Prostate gland (tissue), 2 donors: ENCODE data around the gene ANKRD37. TPM values are rescaled to one million over a fixed set of nuclear protein-coding genes. Genes with fewer than 3 reads are reported as not detected.

Source experiments
- DNase-seq: peaks from one replicate; pipeline ENCODE4 v3.0.0-alpha.2; 2019; ENCODE audit warnings: low spot score
- H3K27ac ChIP-seq, 2 donors: fragments of 200-600 bp; sonication (generic); 2 replicates each; pipeline ENCODE4 v1.5.1; 2017 to 2019
- H3K27me3 ChIP-seq: fragments of 200-600 bp; sonication (generic); replicated peaks from 2 replicates; pipeline ENCODE4 v1.5.1; 2019; ENCODE audit not compliant: insufficient read depth
- H3K36me3 ChIP-seq, 2 donors: fragments of 200-600 bp; sonication (generic); 1 replicate in 1 of 2; 2 replicates in 1 of 2; pipeline versions ENCODE4 v1.5.1 to v1.8.1; 2017 to 2019
- H3K4me1 ChIP-seq: fragments of 200-600 bp; sonication (generic); replicated peaks from 2 replicates; pipeline ENCODE4 v1.5.1; 2019
- H3K4me3 ChIP-seq, 2 donors: fragments of 200-600 bp; sonication (generic); 2 replicates each; pipeline ENCODE4 v1.5.1; 2017 to 2019
- H3K9me3 ChIP-seq: fragments of 200-600 bp; sonication (generic); 2 replicates; pipeline ENCODE4 v1.5.1; 2017
- POLR2A ChIP-seq: fragments of 450-650 bp; IDR thresholded peaks from one replicate; pipeline ENCODE4 v1.6.1; 2016; ENCODE audit warnings: antibody characterized with exemption, mild to moderate bottlenecking
- POLR2AphosphoS5 ChIP-seq: sonication (generic); formaldehyde crosslinking; IDR thresholded peaks from one replicate; pipeline ENCODE4 v1.6.1; 2017; ENCODE audit warnings: antibody characterized with exemption
- WGBS: methylation state at CpG from one replicate; pipeline ENCODE4 v1.1.5; 2018; 5-methylcytosine and 5-hydroxymethylcytosine counted together
- intact Hi-C: fragments of 100-400 bp; cut with DNase I; formaldehyde crosslinking; loops from one replicate; pipeline ENCODE4 v1.14.2; 2022
- total RNA-seq, 2 donors: library from RNA; depleted of rRNA; stranded (reverse); fragments of >200 nt; gene quantifications; one replicate each; pipeline ENCODE4 v1.1.0, GENCODE V29; 2016
- TF ChIP-seq, protein P1 (sequence below), 4 experiments: fragments of 200-600 bp in 2 of 4; fragments of 450-650 bp in 2 of 4; sonication (generic) in 2 of 4; IDR thresholded peaks; 1 replicate in 3 of 4; 2 replicates in 1 of 4; pipeline ENCODE4 v1.5.1; 2016 to 2019; ENCODE audit warnings: antibody characterized with exemption in 4 of 4, mild to moderate bottlenecking in 2 of 4, moderate library complexity in 2 of 4

Gene ANKRD37
- total RNA-seq, 2 donors from 2014 or later, result 17.7 to 19.0 TPM

DNA sequence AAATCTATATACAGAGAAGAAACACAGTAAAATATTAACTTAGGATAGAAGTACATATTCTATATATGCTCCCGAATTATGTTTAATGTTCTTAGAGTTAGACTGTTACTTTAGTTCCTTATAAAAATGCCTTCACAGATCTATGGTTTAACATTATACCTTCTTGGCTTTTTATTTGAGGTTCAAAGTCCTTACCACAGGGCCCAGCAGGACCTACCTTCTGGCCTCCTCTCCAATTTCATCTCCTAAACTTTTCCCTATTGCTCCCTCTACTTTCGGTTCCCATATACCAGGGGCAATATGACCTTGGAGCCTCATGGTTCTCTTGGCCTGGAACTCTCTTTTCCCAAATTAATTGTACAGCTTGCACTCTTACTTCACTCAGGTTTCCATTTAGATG is 11.8 kb downstream of the ANKRD37 start:
- TF ChIP-seq, protein P1, sequence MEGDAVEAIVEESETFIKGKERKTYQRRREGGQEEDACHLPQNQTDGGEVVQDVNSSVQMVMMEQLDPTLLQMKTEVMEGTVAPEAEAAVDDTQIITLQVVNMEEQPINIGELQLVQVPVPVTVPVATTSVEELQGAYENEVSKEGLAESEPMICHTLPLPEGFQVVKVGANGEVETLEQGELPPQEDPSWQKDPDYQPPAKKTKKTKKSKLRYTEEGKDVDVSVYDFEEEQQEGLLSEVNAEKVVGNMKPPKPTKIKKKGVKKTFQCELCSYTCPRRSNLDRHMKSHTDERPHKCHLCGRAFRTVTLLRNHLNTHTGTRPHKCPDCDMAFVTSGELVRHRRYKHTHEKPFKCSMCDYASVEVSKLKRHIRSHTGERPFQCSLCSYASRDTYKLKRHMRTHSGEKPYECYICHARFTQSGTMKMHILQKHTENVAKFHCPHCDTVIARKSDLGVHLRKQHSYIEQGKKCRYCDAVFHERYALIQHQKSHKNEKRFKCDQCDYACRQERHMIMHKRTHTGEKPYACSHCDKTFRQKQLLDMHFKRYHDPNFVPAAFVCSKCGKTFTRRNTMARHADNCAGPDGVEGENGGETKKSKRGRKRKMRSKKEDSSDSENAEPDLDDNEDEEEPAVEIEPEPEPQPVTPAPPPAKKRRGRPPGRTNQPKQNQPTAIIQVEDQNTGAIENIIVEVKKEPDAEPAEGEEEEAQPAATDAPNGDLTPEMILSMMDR (IDR thresholded peaks at IDR 0.05), result no peak
- TF ChIP-seq POLR2A, result no peak
- TF ChIP-seq POLR2AphosphoS5, result no peak
- DNase-seq, result no peak
- H3K4me3 ChIP-seq, result no peak overlapping the region
- H3K27me3 ChIP-seq, result no peaks in the 10 kb centered on the region
- no peaks in the 10 kb centered on the region for H3K9me3 ChIP-seq
- intact Hi-C loops, result no loop called here
- H3K4me1 ChIP-seq, result no peaks in the 10 kb centered on the region
- no peaks in the 10 kb centered on the region for H3K36me3 ChIP-seq
- no peak overlapping the region for H3K27ac ChIP-seq
- WGBS, result 95% methylated on average over 2 of the region's 2 CpGs

DNA sequence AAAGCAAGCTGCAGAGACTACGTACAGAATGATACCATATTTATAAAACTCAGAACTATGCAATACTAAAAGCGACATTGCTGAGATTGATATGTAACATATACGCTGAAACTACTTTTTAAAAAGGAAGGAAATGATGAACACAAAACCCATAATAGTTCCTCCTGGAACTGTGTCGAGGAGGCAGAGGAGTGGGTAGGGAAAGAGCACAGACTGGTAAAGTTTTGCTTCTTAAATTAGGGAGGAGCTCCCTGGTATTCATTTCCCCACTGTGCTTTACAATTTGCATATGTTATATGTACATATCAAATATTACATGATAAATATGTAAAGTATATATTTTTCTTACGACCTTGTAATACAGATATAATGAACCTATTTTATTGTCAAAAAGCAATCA is 15.2 kb downstream of the ANKRD37 start:
- TF ChIP-seq, protein P1 (IDR thresholded peaks at IDR 0.05), result no peak
- no peak for TF ChIP-seq POLR2A
- TF ChIP-seq POLR2AphosphoS5, result no peak
- no peaks in the 10 kb centered on the region for H3K36me3 ChIP-seq
- no peaks in the 10 kb centered on the region for H3K27me3 ChIP-seq
- H3K9me3 ChIP-seq, result no peaks in the 10 kb centered on the region
- WGBS, result 87% methylated on average over 5 of the region's 5 CpGs
- DNase-seq, result no peak
- intact Hi-C loops, result no loop called here
- no peaks in the 10 kb centered on the region for H3K4me1 ChIP-seq
- H3K27ac ChIP-seq, result no peak overlapping the region
- no peak overlapping the region for H3K4me3 ChIP-seq

DNA sequence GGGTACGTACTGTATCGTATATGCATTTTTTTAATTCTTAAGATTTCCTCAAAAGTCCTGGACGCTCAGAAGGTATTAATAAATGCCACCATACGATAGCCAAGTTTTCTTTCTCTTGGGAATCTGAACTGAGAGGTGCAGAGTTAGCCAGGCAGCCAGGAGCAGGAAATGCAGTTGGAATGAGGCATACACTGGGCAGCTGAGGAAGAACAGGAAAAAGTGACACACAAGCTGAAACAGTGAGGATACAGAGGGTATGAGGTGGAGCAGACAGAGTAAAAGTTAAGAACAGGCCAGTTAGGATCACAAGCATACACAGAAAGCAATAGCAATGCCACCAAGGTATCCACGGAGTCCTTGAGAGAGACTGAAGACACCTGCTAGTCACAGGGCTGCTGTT is 15.8 kb downstream of the ANKRD37 start:
- TF ChIP-seq, protein P1 (IDR thresholded peaks at IDR 0.05), result no peak
- TF ChIP-seq POLR2AphosphoS5, result no peak
- no peak for TF ChIP-seq POLR2A
- WGBS, result 88% methylated on average over 5 of the region's 5 CpGs
- H3K27me3 ChIP-seq, result no peaks in the 10 kb centered on the region
- no peak overlapping the region for H3K4me3 ChIP-seq
- DNase-seq, result no peak
- H3K36me3 ChIP-seq, result no peaks in the 10 kb centered on the region
- no peaks in the 10 kb centered on the region for H3K9me3 ChIP-seq
- no peak overlapping the region for H3K27ac ChIP-seq
- intact Hi-C loops, result no loop called here
- H3K4me1 ChIP-seq, result no peaks in the 10 kb centered on the region

DNA sequence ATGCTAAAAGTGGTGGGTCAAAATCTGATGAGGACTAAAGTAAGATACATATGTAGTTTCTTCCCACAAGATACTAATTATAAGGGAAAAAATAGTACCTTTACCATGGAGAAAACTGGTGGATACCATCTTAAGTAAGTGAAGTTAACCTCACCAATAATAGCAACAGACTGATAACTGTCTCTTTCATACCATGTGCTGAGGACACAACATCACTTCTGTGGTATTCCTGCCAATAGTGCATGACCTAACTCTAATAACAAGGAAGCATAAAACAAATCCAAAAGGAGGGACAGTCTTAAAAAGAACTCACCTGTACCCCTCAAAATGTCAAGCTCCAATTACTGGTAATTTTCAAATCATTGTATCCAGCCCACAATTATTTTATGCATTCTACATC is 20.3 kb downstream of the ANKRD37 start:
- no peak for DNase-seq
- Histone ChIP-seq H3K27ac (no peak overlapping the region), H3K9me3 (no peaks in the 10 kb centered on the region), H3K4me1 (no peaks in the 10 kb centered on the region), H3K4me3 (no peak overlapping the region), H3K27me3 (no peaks in the 10 kb centered on the region), H3K36me3 (no peaks in the 10 kb centered on the region)
- intact Hi-C loops, result no loop called here
- TF ChIP-seq, protein P1 (IDR thresholded peaks at IDR 0.05), result no peak
- TF ChIP-seq POLR2A, result no peak
- TF ChIP-seq POLR2AphosphoS5, result no peak

DNA sequence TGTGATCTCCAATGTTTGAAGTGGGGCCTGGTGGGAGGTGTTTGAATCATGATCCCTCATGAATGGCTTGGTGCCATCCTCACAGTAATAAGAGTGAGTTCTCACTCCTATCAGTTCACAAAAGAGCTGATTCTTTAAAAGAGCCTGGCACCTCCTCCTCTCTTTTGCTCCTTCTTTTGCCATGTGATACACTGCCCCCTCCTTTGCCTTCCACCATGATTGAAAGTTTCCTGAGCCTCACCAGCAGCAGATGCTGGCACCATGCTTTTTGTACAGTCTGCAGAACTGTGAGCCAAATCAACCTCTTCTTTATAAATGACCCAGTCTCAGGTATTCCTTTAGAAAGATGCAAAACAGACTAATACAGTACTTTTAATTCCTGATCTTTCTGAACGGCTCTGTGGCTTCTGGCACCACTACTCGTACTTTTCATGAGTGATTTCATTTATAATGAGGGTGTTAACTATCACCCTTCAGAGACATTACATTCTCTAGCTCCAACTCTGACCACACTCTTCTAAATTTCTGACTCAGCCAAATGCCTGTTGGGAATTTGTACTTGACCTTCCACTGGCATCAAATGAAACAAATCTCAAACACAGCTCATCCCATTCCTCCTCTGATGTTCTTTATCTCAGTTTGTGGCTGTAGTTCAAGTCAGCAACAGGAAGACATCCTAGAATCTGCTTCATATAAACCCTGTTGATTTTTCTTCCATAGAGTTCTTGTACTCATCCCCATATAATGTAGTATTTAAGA is 24.9 kb downstream of the ANKRD37 start:
- WGBS, result 47% methylated on average over 2 of the region's 2 CpGs
- H3K4me3 ChIP-seq, result no peak overlapping the region
- no peak overlapping the region for H3K27ac ChIP-seq
- TF ChIP-seq POLR2AphosphoS5, result no peak
- TF ChIP-seq, protein P1 (IDR thresholded peaks at IDR 0.05), result no peak
- TF ChIP-seq POLR2A, result no peak
- H3K9me3 ChIP-seq, result no peaks in the 10 kb centered on the region
- no peaks in the 10 kb centered on the region for H3K4me1 ChIP-seq
- no peaks in the 10 kb centered on the region for H3K27me3 ChIP-seq
- intact Hi-C loops, result no loop called here
- DNase-seq, result no peak
- no peaks in the 10 kb centered on the region for H3K36me3 ChIP-seq
